ENCODE results near the gene ZNF738.
"Not testable (repeated sequence)": the region's sequence is repeated elsewhere in the genome, so short reads cannot be mapped to it uniquely, and the experiment has no call there.

The ZNF738 gene
- total RNA-seq, result 3.6 to 10.3 reads per million in 2 donors

DNA sequence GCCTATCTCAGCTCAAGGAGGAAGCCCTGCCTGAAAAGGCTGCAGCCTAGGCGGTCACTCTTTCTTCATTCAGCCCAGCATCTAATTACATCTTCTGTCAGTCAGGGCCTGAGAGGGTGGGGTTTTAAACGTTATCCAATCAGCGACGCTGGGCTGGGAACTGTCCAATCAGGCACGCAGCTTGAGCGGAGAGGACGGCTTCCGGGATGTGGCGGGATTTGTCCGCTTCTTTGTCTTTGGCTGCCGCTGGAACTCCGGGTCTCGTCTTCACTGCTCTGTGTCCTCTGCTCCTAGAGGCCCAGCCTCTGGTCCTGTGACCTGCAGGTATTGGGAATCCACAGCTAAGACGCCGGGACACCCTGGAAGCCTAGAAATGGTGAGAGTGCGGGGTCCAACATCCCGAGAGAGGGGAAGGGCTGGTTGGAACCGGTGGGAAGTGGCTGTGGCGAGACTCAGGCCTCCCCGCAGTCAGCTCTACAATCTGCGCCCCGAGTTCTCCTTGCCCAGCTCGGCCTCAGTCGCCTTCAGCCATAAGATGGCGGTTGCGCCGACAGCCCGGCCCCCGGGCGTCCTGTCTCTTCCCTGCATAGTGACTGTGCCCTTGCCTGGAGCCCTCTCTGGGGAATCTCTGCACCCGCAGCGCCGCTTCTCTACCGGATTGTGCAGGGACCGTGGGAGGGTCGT, at the start of gene ZNF738:
Gene ZNF738 (plus strand): TSS at position 233 of the 684 bp plus-strand sequence. CDS start 141 bp downstream, at position 374.
- DNase-seq, result peak; percentile 61

DNA sequence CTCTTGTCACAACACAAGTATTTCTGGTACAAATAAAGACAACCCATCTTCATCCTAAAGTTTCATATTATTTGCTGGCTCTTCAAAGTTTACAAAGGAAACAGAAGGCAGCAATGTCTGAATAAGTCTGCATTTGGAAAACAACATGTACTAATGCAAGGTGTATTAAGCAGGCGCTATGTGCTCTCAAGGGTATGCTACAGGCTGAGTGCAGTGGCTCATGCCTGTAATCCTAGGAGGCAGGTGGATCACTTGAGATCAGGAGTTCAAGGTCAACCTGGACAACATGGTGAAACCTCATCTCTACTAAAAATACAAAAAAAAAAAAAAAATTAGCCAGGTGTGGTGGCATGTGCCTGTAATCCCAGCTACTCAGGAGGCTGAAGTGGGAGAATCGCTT, 46.0 kb upstream of the ZNF738 start:
- DNase-seq, result not testable (repeated sequence)

DNA sequence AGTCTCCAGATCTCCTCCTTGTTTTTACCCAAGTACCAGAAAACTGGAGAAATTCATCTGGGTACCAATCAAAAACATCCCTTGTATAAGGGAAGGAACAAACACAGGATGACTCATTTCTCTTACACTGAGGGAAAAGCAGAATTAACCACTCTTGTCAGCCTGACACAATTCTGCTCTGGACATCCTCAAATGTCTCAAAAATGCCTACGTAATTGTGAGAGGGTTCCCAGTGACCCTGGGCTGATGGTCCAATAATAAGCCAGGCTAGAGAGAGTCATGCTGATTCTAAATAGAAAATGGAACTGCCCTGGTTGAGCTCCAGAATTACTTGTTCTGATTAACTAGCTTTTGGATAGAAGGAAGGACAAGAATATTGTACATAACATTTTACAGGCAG, 44.1 kb upstream of the ZNF738 start:
- DNase-seq, result no peak

DNA sequence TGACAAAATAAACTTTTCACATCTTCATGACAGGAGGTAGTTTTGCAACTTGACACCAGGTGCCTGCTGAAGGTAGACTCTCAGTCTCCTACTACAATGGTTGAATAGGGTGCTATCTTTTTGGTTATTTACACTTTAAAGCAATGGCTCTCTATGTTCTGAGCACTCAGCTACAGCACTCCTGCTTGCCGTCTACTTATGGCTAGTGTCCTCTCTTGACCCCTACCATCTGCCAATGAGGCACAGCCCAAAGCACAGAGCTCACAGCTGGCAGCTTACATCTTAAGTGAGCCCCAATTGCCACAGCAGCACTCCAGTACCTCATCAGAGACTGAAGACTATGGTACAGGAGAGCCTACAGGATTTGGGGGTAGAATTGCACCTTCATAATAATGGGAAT, 41.0 kb upstream of the ZNF738 start:
- no peak for DNase-seq

DNA sequence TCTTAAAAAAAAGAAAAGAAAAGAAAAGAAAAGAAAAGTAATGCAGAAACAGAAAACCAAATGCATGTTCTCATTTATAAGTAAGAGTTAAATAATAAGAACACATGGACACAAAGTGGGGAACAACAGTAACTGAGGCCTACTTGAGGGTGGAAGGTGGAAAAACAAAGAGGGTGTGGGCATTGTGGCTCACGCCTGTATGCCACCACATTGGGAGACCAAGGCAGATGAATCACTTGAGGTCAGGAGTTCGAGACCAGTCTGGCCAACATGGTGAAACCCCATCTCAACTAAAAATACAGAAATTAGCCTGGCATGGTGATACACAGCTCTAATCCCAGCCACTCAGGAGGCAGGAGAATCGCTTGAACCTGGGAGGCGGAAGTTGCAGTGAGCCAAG, 37.7 kb upstream of the ZNF738 start:
- DNase-seq, result no peak

DNA sequence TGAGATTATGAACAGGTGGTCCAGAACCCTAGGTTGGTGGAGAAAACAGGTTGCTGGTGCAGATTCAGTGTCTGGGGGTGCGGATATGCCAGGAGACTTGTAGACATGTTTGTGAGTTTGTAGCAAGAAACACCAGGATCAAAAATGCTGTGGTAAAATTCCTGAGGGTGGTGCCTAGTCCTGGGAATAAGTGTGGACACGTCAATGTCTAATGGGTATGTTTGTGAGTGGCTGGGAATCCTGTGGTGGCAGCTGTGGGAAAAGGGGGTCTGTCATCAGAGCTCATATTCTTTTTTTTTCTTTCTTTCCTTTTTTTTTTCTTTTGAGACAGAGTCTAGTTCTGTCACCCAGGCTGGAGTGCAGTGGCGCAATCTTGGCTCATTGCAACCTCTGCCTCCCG, 36.8 kb upstream of the ZNF738 start:
- no peak for DNase-seq

DNA sequence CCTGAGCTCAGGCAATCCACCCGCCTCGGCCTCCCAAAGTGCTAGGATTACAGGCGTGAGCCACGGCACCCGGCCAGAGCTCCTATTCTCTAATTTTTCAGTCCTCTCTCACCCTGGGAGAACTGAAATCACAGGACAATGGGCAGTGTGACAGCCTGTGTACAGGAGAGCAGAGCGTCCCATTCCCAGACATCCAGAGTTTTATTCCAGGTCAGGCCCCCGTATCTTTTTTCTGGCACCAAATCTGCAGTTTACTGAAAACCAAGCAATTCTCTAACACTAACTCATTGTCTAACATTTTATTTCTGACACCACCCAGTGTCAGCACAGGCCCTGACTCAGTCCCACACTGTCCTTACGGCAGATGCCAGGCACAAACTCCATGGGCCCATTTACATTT, 36.3 kb upstream of the ZNF738 start:
- DNase-seq, result no peak

DNA sequence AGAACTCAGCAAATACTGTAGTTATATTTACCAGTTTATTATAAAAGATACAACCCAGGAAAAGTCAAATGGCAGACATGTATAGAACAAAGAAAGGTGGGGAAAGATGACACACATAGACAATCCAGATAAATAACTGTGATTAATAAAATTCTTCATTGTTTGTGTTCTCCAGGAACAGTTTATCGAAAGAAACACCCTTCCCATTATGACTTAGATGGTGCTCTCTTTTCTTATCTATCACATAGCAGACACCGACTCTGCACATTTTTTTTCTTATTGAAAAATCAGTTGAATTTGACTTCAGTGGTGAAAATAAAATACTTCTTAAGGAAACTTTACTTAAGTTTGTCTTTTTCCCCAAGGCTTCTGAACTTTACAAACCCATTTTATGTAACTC, 35.8 kb upstream of the ZNF738 start:
- DNase-seq, result no peak

DNA sequence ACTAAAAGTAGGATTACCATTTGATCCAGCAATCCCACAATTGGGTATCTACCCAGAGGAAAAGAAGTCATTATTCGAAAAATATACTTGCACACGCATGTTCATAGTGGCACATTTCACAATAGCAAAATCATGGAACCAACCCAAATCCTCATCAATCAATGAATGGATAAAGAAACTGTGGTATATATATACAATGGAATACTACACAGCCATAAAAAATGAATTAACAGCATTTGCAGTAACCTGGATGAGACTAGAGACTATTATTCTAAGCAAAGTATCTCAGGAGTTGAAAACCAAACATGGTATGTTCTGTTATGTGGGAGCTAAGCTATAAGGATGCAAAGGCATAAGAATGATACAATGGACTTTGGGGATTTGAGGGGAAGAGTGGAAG, 32.6 kb upstream of the ZNF738 start:
- no peak for DNase-seq

DNA sequence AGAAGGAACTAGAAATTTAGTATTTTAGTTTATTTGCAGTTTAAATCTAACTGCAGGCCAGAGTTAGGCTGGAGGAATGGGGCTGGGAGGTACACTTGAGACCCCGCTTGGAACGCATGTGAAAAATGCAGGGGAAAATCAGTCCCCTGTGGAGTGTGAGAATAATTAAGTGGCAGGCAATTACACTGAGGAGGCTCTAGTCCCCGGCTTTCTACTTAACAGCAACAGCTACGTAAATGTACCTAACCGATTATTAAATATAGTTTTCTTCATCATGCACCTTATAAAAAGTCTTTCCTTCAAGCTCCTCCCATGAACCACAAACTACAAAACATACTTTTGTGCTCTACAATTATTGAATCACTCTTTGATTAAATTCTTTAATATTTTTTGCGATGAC, 30.4 kb upstream of the ZNF738 start:
- no peak for DNase-seq

DNA sequence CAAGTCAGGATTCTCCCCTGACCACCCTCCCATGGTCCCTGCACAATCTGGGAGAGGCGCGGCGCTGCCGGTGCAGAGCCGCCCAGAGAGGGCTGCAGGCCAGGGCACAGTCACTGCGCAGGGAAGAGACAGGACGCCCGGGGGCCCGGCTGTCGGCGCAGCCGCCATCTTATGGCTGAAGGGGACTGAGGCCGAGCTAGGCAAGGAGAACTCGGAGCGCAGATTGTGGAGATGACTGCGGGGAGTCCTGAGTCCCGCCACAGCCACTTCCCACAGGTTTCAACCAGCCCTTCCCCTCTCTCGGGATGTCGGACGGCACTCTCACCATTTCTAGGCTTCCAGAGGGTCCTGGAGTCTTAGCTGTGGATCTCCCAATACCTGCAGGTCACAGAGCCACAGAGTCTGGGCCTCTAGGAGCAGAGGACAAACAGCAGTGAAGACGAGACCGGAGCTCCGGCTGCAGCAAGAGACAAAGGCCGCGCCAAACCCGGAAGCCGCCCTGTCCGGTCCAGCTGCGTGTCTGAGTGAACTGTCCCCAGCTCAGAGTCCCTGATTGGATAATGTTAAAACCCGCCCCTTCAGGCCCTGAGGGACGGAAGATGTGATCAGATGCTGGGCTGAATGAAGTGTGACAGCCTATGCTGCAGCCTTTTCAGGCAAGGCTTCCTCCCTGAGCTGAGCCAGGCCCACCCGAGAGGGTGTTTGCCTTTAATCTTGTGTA, 29.8 kb upstream of the ZNF738 start, which contains the start of gene ZNF708:
Gene ZNF708 (minus strand): TSS at position 526 of the 721 bp plus-strand sequence. CDS start 198 bp downstream, at position 328.
- DNase-seq, result peak; percentile 57

DNA sequence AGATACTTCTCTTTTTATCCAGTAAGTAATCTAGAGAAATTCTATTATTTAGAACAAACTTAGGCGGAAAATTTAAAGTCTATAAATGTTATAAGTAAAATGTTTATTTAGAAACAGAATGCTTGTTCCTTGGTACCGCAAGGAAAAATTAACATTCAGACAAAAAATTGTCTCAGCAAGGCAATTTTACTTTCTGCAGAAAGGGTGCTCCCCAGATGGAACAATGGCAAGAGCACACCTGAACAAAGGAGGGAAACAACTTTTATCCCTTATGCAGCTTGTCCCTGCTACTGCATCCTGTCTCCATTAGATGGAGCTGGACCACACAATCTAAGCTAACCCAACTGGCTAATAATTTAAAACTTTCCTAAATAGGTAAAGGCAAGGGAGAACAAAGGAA, 23.1 kb upstream of the ZNF738 start:
- no peak for DNase-seq

DNA sequence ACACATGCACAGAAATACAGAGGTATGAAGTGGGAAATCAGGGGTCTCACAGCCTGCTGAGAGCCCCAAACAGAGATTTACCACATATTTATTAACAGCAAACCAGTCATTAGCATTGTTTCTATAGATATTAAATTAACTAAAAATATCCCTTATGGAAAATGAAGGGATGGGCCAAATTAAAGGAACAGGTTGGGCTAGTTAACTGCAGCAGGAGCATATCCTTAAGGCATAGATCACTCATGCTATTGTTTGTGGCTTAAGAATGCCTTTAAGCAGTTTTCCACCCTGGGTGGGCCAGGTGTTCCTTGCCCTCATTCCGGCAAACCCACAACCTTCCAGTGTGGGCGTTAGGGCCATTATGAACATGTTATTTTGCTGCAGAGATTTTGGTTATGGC, 14.0 kb upstream of the ZNF738 start:
- DNase-seq, result not testable (repeated sequence)

DNA sequence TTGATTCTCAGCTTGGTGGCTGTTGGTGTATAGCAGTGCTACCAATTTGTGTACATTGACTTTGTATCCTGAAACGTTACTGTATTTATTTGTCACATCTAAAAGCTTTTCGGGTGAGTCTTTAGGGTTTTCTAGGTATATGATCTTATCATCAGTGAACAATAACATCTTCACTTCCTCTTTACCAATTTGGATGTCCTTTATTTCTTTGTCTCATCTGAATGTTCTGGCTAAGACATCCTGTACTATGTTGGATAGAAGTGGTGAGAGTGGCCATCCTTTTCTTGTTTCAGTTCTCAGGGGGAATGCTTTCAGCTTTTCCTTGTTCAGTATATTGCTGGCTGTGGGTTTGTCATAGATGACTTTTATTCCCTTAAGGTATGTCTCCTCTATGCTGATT, 6.0 kb upstream of the ZNF738 start:
- no peak for DNase-seq

DNA sequence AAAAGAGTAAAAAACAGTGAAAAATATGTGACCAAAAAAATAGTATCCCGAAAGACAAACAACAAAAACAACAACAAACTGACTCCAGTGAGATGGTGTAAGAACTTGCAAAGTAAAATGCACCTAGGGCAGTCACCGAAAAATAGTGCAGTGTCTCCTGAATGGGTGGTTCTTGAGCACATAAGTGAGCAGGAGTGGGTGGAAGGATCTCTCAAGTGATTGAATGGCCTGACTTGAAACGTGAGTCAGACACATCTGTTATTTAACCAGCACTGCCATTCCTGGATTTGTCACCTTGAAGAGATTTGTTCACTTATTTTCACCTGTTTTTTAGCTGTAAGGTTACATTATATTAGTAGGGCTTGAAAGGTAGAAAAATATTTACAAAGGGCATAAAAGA, 3.5 kb downstream of the ZNF738 start:
- no peak for DNase-seq

DNA sequence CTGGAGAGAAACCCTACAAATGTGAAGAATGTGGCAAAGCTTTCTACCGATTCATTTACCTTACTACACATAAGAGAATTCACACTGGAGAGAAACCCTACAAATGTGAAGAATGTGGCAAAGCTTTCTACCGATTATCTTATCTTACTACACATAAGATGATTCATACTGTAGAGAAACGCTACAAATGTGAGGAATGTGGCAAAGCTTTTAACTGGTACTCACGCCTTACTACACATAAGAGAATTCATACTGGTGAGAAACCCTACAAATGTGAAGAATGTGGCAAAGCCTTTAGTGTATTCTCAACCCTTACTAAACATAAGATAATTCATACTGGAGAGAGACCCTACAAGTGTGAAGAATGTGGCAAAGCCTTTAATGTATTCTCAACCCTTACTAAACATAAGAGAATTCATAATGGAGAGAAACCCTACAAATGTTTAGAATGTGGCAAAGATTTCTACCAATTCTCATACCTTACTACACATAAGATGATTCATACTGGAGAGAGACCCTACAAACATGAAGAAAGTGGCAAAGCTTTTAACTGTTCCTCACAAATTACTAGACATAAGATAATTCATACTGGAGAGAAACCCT, 25.3 kb downstream of the ZNF738 start:
- DNase-seq, result no peak

DNA sequence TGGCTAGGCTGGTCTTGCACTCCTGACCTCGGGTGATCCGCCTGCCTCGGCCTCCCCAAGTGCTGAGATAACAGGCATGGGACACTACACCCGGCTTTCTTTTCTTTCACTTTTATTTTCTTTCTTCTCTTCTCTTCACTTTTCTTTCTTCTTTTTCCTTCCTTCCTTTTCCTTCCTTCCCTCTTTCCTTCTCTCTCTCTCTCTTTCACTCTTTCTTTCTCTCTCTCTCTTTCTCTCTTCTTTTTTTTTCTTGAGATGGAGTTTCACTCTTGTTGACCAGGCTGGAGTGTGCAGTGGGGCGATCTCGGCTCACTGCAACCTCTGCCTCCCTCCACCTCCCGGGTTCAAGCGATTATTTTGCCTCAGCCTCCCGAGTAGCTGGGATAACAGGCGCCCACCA, 37.3 kb downstream of the ZNF738 start:
- no peak for DNase-seq

DNA sequence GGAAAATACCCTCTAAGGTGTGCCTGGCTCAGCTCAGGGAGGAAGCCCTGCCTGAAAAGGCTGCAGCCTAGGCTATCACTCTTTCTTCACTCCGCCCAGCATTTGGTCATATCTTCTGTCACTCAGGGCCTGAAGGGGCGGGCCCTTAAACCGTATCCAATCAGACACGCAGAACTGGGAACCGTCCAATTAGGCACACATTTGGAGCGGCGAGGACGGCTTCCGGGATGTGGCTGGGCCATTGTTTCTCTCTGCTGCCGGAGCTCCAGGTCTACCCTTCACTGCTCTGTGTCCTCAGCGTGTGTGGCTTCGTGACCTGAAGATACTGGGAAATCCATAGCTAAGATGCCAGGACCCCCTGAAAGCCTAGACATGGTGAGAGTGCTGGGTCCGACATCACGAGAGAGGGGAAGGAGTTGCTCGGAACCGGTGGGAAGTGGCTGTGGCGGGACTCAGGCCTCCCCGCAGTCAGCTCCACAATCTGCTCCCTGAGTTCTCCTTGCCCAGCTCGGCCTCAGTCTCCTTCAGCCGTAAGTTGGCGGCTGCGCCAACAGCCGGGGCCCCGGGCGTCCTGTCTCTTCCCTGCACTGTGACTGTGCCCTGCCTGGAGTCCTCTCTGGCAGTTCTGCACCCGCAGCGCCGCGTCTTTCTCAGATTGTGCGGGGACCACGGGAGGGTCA, 38.2 kb downstream of the ZNF738 start, which contains the start of gene ZNF493:
Gene ZNF493 (plus strand): TSS at position 241 of the 680 bp plus-strand sequence. CDS start 105 bp downstream, at position 346.
- DNase-seq, result peak; percentile 82

DNA sequence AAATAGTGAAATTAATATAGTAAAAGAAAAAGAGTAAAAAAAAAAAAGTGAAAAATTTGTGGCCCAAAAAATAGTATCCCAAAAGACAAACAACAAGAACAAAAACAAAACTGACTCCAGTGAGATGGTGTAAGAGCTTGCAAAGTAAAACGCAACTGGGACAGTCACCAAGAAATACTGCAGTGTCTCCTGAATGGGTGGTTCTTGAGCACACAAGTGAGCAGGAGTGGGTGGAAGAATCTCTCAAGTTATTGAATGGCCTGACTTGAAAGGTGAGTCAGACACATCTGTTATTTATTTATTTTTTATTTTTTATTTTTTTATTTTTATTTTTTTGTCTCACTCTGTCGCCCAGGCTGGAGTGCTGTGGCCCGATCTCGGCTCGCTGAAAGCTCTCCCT, 40.1 kb downstream of the ZNF738 start:
- DNase-seq, result no peak

DNA sequence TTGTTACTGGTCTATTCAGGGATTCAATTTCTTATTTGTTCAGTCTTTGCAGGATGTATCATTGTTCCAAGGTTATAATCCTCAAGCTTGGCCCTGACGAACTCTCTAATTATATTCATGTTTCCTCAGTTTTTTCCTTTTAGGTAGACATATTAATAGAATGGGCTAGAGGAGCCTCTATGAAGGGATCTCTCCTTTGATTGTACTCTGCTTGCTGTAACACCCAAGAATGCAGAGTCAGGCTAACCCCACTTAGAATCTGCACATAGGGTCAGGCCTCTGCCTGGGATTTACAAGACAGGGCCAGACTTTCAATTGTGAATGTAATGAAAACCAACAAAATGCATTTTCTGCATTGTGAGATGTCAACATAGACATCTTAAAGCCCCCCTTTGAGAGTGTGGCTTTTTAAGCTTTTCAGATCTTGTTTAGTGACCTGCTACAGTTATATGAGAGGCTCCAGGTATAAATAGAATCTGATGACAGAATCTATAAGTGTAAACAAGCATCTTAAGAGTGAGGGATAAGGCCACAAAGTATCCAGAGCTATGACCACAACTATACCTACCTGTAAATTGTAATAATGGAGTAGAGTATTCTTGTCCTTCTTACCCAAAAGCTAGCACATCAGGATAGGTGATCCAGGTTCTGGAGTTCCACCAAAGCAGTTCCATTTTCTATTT, 43.6 kb downstream of the ZNF738 start:
- no peak for DNase-seq

DNA sequence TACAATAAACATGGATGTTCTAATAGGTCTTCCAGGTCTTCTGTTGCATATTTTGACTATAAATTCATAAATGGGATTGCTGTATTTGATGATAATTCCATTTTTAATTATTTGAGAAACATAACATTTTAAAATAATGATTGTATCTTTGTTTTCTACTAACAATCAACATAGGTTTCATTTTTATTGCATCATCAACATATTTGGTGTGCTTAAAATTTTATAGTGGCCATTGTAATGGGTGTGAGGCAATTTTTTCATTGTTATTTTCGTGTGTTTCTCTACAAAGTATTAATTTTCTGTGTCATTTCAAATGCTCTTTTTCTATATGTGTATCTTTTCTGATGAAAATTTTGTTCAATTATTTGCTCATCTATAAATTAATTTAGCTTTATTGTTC, 51.4 kb downstream of the ZNF738 start:
- no peak for DNase-seq

DNA sequence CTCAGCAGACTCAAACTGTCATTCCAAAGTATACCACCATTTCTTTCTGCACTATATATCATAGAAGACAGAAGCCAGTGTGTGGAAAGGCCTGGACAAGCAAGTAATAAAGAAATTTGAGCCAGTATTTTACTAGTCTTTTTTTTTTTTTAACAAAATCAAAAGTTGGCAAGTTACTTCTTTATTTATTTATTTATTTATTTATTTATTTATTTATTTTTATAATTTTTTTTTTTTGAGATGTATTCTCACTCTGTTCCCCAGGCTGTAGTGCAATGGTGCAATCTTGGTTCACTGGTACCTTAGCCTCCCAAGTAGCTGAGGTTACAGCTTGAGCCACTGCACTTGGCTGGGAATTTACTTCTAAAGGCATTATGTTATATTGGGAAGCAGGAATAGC, 63.4 kb downstream of the ZNF738 start:
- no peak for DNase-seq

Data from T-helper 9 cell (primary cell).